Measurements from ENCODE around the gene SEMA3A. TPM values are rescaled to one million over a fixed set of nuclear protein-coding genes. Genes with fewer than 3 reads are reported as not detected.

Gene SEMA3A
- total RNA-seq, 1 experiment from 2014 or later, result 54.7 TPM

GRCh38 chr7:83930262-83930661 is 264.3 kb downstream of the SEMA3A start:
- DNase-seq (ENCODE audit: low spot score), result no peak

- DNase-seq (ENCODE audit: low spot score), result no peak
Measured at GRCh38 chr7:83925860-83926259, 268.7 kb downstream of the SEMA3A start.

- no peak for DNase-seq (ENCODE audit: low spot score)
Measured at GRCh38 chr7:83921941-83922607, 272.5 kb downstream of the SEMA3A start.

GRCh38 chr7:83921271-83921940 is 273.2 kb downstream of the SEMA3A start:
- DNase-seq (ENCODE audit: low spot score), result no peak

- DNase-seq (ENCODE audit: low spot score), result no peak
Measured at GRCh38 chr7:83918142-83918541, 276.4 kb downstream of the SEMA3A start.

GRCh38 chr7:83913174-83913573 is 281.4 kb downstream of the SEMA3A start:
- DNase-seq (ENCODE audit: low spot score), result no peak

- no peak for DNase-seq (ENCODE audit: low spot score)
Measured at GRCh38 chr7:83908526-83908925, 286.1 kb downstream of the SEMA3A start.

All from H4 (cell line).